Measurements from ENCODE around the gene AFF3. TPM values are rescaled to one million over a fixed set of nuclear protein-coding genes. Genes with fewer than 3 reads are reported as not detected.

Gene AFF3
- total RNA-seq, 4 donors from 2014 or later: 9.0 to 20.2 (median 14.5) TPM

GRCh38 chr2:99636144-99637034 lies 506.0 kb downstream of the AFF3 start:
- in situ Hi-C loops (cut with MboI; ENCODE audit: low pct_ligation_motif_present in 1 of 4, low pct_unique_long_range_greater_than_20kb in 1 of 4, low sequenced_read_pairs in 3 of 4) (no loop called here), intact Hi-C loops (cut with DNase I; ENCODE audit: low total_unique reads) (no loop called here)
- 66% methylated on average over 19 of the region's 19 CpGs; no CpG with 5 or more reads in 1 of the 2 donors for WGBS, 2 donors (ENCODE audit: low coverage in 1 of 2)
- Histone ChIP-seq H3K4me3 (no peak overlapping the region), H3K27me3 (no peaks in the 10 kb centered on the region), H3K4me1 (peaks cover 0 to 8% (median 2%) of the 10 kb centered on the region in 4 donors), H3K27ac (no peak overlapping the region), H3K36me3 (no peaks in the 10 kb centered on the region), H3K9me3 (no peaks in the 10 kb centered on the region)
- TF ChIP-seq POLR2A (IDR thresholded peaks at IDR 0.05) (no peak), POLR2AphosphoS5 (IDR thresholded peaks at IDR 0.05) (no peak), EP300 (IDR thresholded peaks at IDR 0.05; ENCODE audit: low read depth) (no peak), CTCF (IDR thresholded peaks at IDR 0.05) (no peak)
- no peak for DNase-seq

GRCh38 chr2:99635710-99636109 lies 506.7 kb downstream of the AFF3 start:
- Histone ChIP-seq H3K27me3 (no peaks in the 10 kb centered on the region), H3K9me3 (no peaks in the 10 kb centered on the region), H3K36me3 (no peaks in the 10 kb centered on the region), H3K27ac (no peak overlapping the region), H3K4me3 (no peak overlapping the region), H3K4me1 (peaks cover 0 to 8% (median 2%) of the 10 kb centered on the region in 4 donors)
- in situ Hi-C loops (cut with MboI; ENCODE audit: low pct_ligation_motif_present in 1 of 4, low pct_unique_long_range_greater_than_20kb in 1 of 4, low sequenced_read_pairs in 3 of 4): no loop called here
- intact Hi-C loops (cut with DNase I; ENCODE audit: low total_unique reads): no loop called here
- DNase-seq: no peak
- 94% methylated on average over 4 of the region's 4 CpGs; no CpG with 5 or more reads in 1 of the 2 donors for WGBS, 2 donors (ENCODE audit: low coverage in 1 of 2)
- TF ChIP-seq POLR2AphosphoS5 (IDR thresholded peaks at IDR 0.05) (no peak), CTCF (IDR thresholded peaks at IDR 0.05) (no peak), POLR2A (IDR thresholded peaks at IDR 0.05) (no peak), EP300 (IDR thresholded peaks at IDR 0.05; ENCODE audit: low read depth) (no peak)

- no peak for TF ChIP-seq POLR2A (IDR thresholded peaks at IDR 0.05)
- no peak for TF ChIP-seq CTCF (IDR thresholded peaks at IDR 0.05)
- no peak for TF ChIP-seq POLR2AphosphoS5 (IDR thresholded peaks at IDR 0.05)
- TF ChIP-seq EP300 (IDR thresholded peaks at IDR 0.05; ENCODE audit: low read depth): no peak
- no peaks in the 10 kb centered on the region for H3K27me3 ChIP-seq
- no peaks in the 10 kb centered on the region for H3K9me3 ChIP-seq
- WGBS, 2 donors (ENCODE audit: low coverage in 1 of 2): 88 to 100% methylated on average over 1 to 2 of the region's 2 CpGs
- H3K36me3 ChIP-seq: no peaks in the 10 kb centered on the region
- no peak overlapping the region for H3K4me3 ChIP-seq
- no peak for DNase-seq
- no peak overlapping the region for H3K27ac ChIP-seq
- in situ Hi-C loops (cut with MboI; ENCODE audit: low pct_ligation_motif_present in 1 of 4, low pct_unique_long_range_greater_than_20kb in 1 of 4, low sequenced_read_pairs in 3 of 4) (no loop called here), intact Hi-C loops (cut with DNase I; ENCODE audit: low total_unique reads) (no loop called here)
- H3K4me1 ChIP-seq: peaks cover 0 to 8% (median 2%) of the 10 kb centered on the region in 4 donors
These were observed 508.2 kb downstream of the AFF3 start for GRCh38 chr2:99634234-99634633.

GRCh38 chr2:99631700-99632099 lies 510.7 kb downstream of the AFF3 start:
- Histone ChIP-seq H3K4me1 (peaks cover 0 to 3% (median under 1%) of the 10 kb centered on the region in 4 donors), H3K36me3 (no peaks in the 10 kb centered on the region), H3K27me3 (no peaks in the 10 kb centered on the region), H3K27ac (no peak overlapping the region), H3K4me3 (no peak overlapping the region), H3K9me3 (no peaks in the 10 kb centered on the region)
- DNase-seq: no peak
- no peak for TF ChIP-seq CTCF (IDR thresholded peaks at IDR 0.05)
- no peak for TF ChIP-seq EP300 (IDR thresholded peaks at IDR 0.05; ENCODE audit: low read depth)
- intact Hi-C loops (cut with DNase I; ENCODE audit: low total_unique reads) (no loop called here), in situ Hi-C loops (cut with MboI; ENCODE audit: low pct_ligation_motif_present in 1 of 4, low pct_unique_long_range_greater_than_20kb in 1 of 4, low sequenced_read_pairs in 3 of 4) (no loop called here)
- 83 to 90% methylated on average over 1 to 3 of the region's 3 CpGs for WGBS, 2 donors (ENCODE audit: low coverage in 1 of 2)
